H1 (cell line): ENCODE results near the gene C11orf54. TPM values are rescaled to one million over a fixed set of nuclear protein-coding genes. Genes with fewer than 3 reads are reported as not detected.

Experiments
- CTCF ChIA-PET: fragments of 300-600 bp; sonication (Branson Sonifier 250); formaldehyde crosslinking; loops from one replicate; lab custom pipeline; 2021; ENCODE audit not compliant: partially characterized antibody; lab: Charles Lee
- POLR2A ChIA-PET: fragments of 300-600 bp; sonication (Branson Sonifier 250); formaldehyde crosslinking; loops from one replicate; lab custom pipeline; 2021; ENCODE audit warnings: inconsistent platforms; ENCODE audit not compliant: partially characterized antibody; lab: Charles Lee
- DNase-seq, 2 experiments: peaks; one replicate each; pipeline versions ENCODE4 v3.0.0 to v3.0.0-alpha.2; 2010 to 2022; ENCODE audit warnings: low spot score in 2 of 2, low read depth in 1 of 2, mixed read lengths in 1 of 2
- FAIRE-seq: peaks from 2 replicates; lab custom pipeline; 2011; peaks lifted over from hg19 to GRCh38; lab: Jason Lieb, UNC
- H2AFZ ChIP-seq: 2 replicates; pipeline ENCODE4 v1.8.1; 2012; ENCODE audit warnings: low read length, inconsistent platforms
- H2AK5ac ChIP-seq: 2 replicates; pipeline ENCODE4 v1.6.1; 2013; ENCODE audit warnings: low read depth, low read length
- H2BK120ac ChIP-seq: replicated peaks from 2 replicates; pipeline ENCODE3; 2013; ENCODE audit warnings: low read depth, low read length, inconsistent platforms
- H2BK12ac ChIP-seq: 2 replicates; pipeline ENCODE4 v1.6.1; 2013; ENCODE audit warnings: low read depth, low read length
- H2BK15ac ChIP-seq: 2 replicates; pipeline ENCODE4 v1.6.1; 2013; ENCODE audit warnings: low read length
- H2BK20ac ChIP-seq: 2 replicates; pipeline ENCODE4 v1.6.1; 2013; ENCODE audit warnings: low read length
- H2BK5ac ChIP-seq: 2 replicates; pipeline ENCODE4 v1.6.1; 2013; ENCODE audit warnings: low read depth, low read length
- H3K14ac ChIP-seq: 2 replicates; pipeline ENCODE4 v1.6.1; 2013; ENCODE audit warnings: inconsistent platforms; ENCODE audit not compliant: insufficient read length
- H3K18ac ChIP-seq: 2 replicates; pipeline ENCODE4 v1.6.1; 2013; ENCODE audit warnings: low read length; ENCODE audit errors: extremely low read depth
- H3K23ac ChIP-seq: 2 replicates; pipeline ENCODE4 v1.6.1; 2013; ENCODE audit warnings: inconsistent platforms; ENCODE audit not compliant: insufficient read length
- H3K23me2 ChIP-seq: 2 replicates; pipeline ENCODE4 v1.6.1; 2013; ENCODE audit warnings: low read depth, low read length
- H3K27ac ChIP-seq: 2 replicates; pipeline ENCODE4 v1.6.1; 2011; ENCODE audit warnings: low read depth, low read length, inconsistent platforms
- H3K27me3 ChIP-seq, 4 experiments: replicated peaks in 1 of 4; 1 replicate in 1 of 4; 2 replicates in 3 of 4; pipeline versions ENCODE4 v1.6.1 to v1.8.1; 2011 to 2013; ENCODE audit warnings: low read length in 3 of 4, mild to moderate bottlenecking in 3 of 4, inconsistent platforms in 2 of 4, mixed read lengths in 2 of 4, moderate library complexity in 1 of 4; ENCODE audit not compliant: control insufficient read depth in 3 of 4, insufficient read depth in 3 of 4; ENCODE audit errors: extremely low read depth in 1 of 4
- H3K36me3 ChIP-seq, 4 experiments: 2 replicates each; pipeline versions ENCODE4 v1.6.1 to v1.8.1; 2011 to 2013; ENCODE audit warnings: mild to moderate bottlenecking in 4 of 4, low read length in 3 of 4, moderate library complexity in 2 of 4, control low read depth in 1 of 4, inconsistent platforms in 1 of 4; ENCODE audit not compliant: insufficient read depth in 4 of 4, control insufficient read depth in 2 of 4
- H3K4ac ChIP-seq: replicated peaks from 2 replicates; pipeline ENCODE3; 2013; ENCODE audit warnings: low read length, low read depth, mixed read lengths, inconsistent platforms; ENCODE audit not compliant: insufficient read length
- H3K4me1 ChIP-seq, 4 experiments: replicated peaks in 1 of 4; 1 replicate in 1 of 4; 2 replicates in 3 of 4; pipeline versions ENCODE4 v1.6.1 to v1.8.1; 2011 to 2013; ENCODE audit warnings: low read length in 3 of 4, inconsistent platforms in 2 of 4, mixed read lengths in 1 of 4; ENCODE audit not compliant: insufficient read depth in 4 of 4, control insufficient read depth in 3 of 4
- H3K4me2 ChIP-seq, 2 experiments: 2 replicates each; pipeline versions ENCODE4 v1.6.1 to v1.8.1; 2011 to 2013; ENCODE audit warnings: low read depth in 2 of 2, low read length in 2 of 2, control low read depth in 1 of 2, inconsistent platforms in 1 of 2, mild to moderate bottlenecking in 1 of 2; ENCODE audit not compliant: insufficient read depth in 1 of 2
- H3K4me3 ChIP-seq, 4 experiments: fragments of 200-600, 300-600 bp in 1 of 4; sonication (generic), shearing (Covaris generic), sonication (Bioruptor Twin) in 1 of 4; 2 replicates each; pipeline versions ENCODE4 v1.5.1 to v1.8.1; 2011 to 2016; ENCODE audit warnings: low read length in 4 of 4, low read depth in 3 of 4, control low read depth in 2 of 4, inconsistent platforms in 2 of 4, mild to moderate bottlenecking in 2 of 4, mixed read lengths in 1 of 4, moderate library complexity in 1 of 4; ENCODE audit not compliant: insufficient read depth in 2 of 4; ENCODE audit errors: extremely low read depth in 1 of 4
- H3K56ac ChIP-seq: replicated peaks from 2 replicates; pipeline ENCODE3; 2013; ENCODE audit warnings: low read depth, mild to moderate bottlenecking, mixed read lengths, low read length, inconsistent platforms; ENCODE audit not compliant: insufficient read length
- H3K79me1 ChIP-seq: 2 replicates; pipeline ENCODE4 v1.6.1; 2013; ENCODE audit warnings: low read depth, low read length, control low read depth
- H3K79me2 ChIP-seq, 2 experiments: 2 replicates each; pipeline versions ENCODE4 v1.6.1 to v1.8.1; 2012 to 2013; ENCODE audit warnings: low read length in 2 of 2, mild to moderate bottlenecking in 2 of 2, inconsistent platforms in 1 of 2; ENCODE audit not compliant: insufficient read depth in 2 of 2, control insufficient read depth in 1 of 2
- H3K9ac ChIP-seq, 4 experiments: replicated peaks in 1 of 4; 1 replicate in 1 of 4; 2 replicates in 3 of 4; pipeline versions ENCODE4 v1.6.1 to v1.8.1; 2011 to 2013; ENCODE audit warnings: low read depth in 3 of 4, low read length in 3 of 4, control low read depth in 2 of 4, mild to moderate bottlenecking in 2 of 4, moderate library complexity in 2 of 4, inconsistent platforms in 1 of 4; ENCODE audit errors: extremely low read depth in 1 of 4
- H3K9me3 ChIP-seq, 2 experiments: 2 replicates each; pipeline versions ENCODE4 v1.6.1 to v1.8.1; 2012 to 2013; ENCODE audit warnings: mild to moderate bottlenecking in 2 of 2, moderate library complexity in 2 of 2, control low read depth in 1 of 2, inconsistent platforms in 1 of 2, low read depth in 1 of 2, low read length in 1 of 2, mixed read lengths in 1 of 2; ENCODE audit not compliant: insufficient read depth in 2 of 2
- H4K20me1 ChIP-seq, 2 experiments: replicated peaks in 1 of 2; 2 replicates each; pipeline versions ENCODE3 to v1.8.1; 2011 to 2013; ENCODE audit warnings: inconsistent platforms in 2 of 2, low read length in 2 of 2, mild to moderate bottlenecking in 1 of 2; ENCODE audit not compliant: insufficient read depth in 2 of 2, control insufficient read depth in 1 of 2
- H4K5ac ChIP-seq: 2 replicates; pipeline ENCODE4 v1.6.1; 2013; ENCODE audit warnings: low read length, low read depth, mixed read lengths, inconsistent platforms; ENCODE audit not compliant: insufficient read length
- H4K8ac ChIP-seq: 2 replicates; pipeline ENCODE4 v1.8.0; 2013; ENCODE audit warnings: mild to moderate bottlenecking, moderate library complexity, low read length, inconsistent platforms; ENCODE audit not compliant: insufficient read depth; ENCODE audit errors: extremely low read depth
- H4K91ac ChIP-seq: replicated peaks from 2 replicates; pipeline ENCODE3; 2013; ENCODE audit warnings: low read length, mixed read lengths, inconsistent platforms; ENCODE audit not compliant: insufficient read length
- ASH2L ChIP-seq: fragments of 200-600, 300-600 bp; sonication (generic); IDR thresholded peaks from one replicate; pipeline ENCODE4 v1.7.1; 2017; ENCODE audit warnings: low read length
- ATF2 ChIP-seq: IDR thresholded peaks from 2 replicates; pipeline ENCODE4 v1.6.1; 2012; ENCODE audit warnings: low read length, inconsistent platforms
- BACH1 ChIP-seq: IDR thresholded peaks from 2 replicates; pipeline ENCODE4 v1.6.1; 2012; ENCODE audit warnings: low read length, improper control_type of control experiment
- GTF2F1 ChIP-seq: IDR thresholded peaks from 2 replicates; pipeline ENCODE4 v1.6.1; 2012; ENCODE audit warnings: low read depth, low read length, improper control_type of control experiment, borderline replicate concordance
- KDM1A ChIP-seq: fragments of 200-600, 300-600 bp; sonication (generic); IDR thresholded peaks from 2 replicates; pipeline ENCODE4 v1.7.1; 2016; ENCODE audit warnings: mild to moderate bottlenecking, low read length, borderline replicate concordance
- POLR2AphosphoS5 ChIP-seq: IDR thresholded peaks from 2 replicates; pipeline ENCODE4 v1.6.1; 2011; ENCODE audit warnings: low read depth, low read length
- POU5F1 ChIP-seq: IDR thresholded peaks from 2 replicates; pipeline ENCODE4 v1.6.1; 2011; ENCODE audit warnings: low read depth, mild to moderate bottlenecking, low read length, moderate library complexity
- SIRT6 ChIP-seq: IDR thresholded peaks from one replicate; pipeline ENCODE4 v1.7.1; 2012; ENCODE audit warnings: low read length, inconsistent platforms
- WGBS, 2 experiments: shearing (Covaris generic) in 1 of 2; methylation state at CpG; one replicate each; pipeline versions ENCODE4 v1.1.6 to v1.1.7; 2013 to 2015; ENCODE audit warnings: low lambda C conversion rate in 2 of 2, mixed read lengths in 2 of 2, inconsistent platforms in 1 of 2, low coverage in 1 of 2, missing lambda C conversion rate in 1 of 2; ENCODE audit not compliant: insufficient replicate concordance in 2 of 2, insufficient coverage in 1 of 2, insufficient read length in 1 of 2; ENCODE audit errors: extremely low coverage in 1 of 2, missing lambda C conversion rate in 1 of 2; 5-methylcytosine and 5-hydroxymethylcytosine counted together
- polyA plus RNA-seq, 7 experiments: library from polyadenylated mRNA; depleted of rRNA in 3 of 7; stranded (reverse) in 5 of 7; unstranded in 2 of 7; fragments of >200 nt in 5 of 7; fragments of 200-250 nt in 2 of 7; gene quantifications; 1 replicate in 5 of 7; 2 replicates in 1 of 7; 4 replicates in 1 of 7; pipeline versions ENCODE4 v1.2.1 to v1.2.3, GENCODE V29; 2011 to 2013; ENCODE audit warnings: missing spikeins in 2 of 7, mixed read lengths in 2 of 7
- total RNA-seq: library from RNA; stranded (reverse); fragmentation: NEBNext Ultra II Directional; extraction: Animal tissue kit (Norgen Biotek cat#: 25700); gene quantifications from 2 replicates; pipeline ENCODE4 v1.2.1, GENCODE V29; 2021
- TF ChIP-seq, protein P1 (sequence below): IDR thresholded peaks from 2 replicates; pipeline ENCODE4 v1.6.1; 2012; ENCODE audit warnings: inconsistent platforms
- TF ChIP-seq, protein P2 (sequence below), 3 experiments: IDR thresholded peaks; 1 replicate in 2 of 3; 2 replicates in 1 of 3; pipeline versions ENCODE4 v1.5.1 to v1.6.1; 2011; ENCODE audit warnings: low read length in 3 of 3, mild to moderate bottlenecking in 3 of 3, inconsistent platforms in 2 of 3, low read depth in 1 of 3, moderate library complexity in 1 of 3; ENCODE audit not compliant: insufficient read depth in 1 of 3; ENCODE audit errors: control extremely low read depth in 1 of 3

The C11orf54 gene
- total and polyA plus RNA-seq, 2 of the 8 experiments (the other 6 are each of a cell fraction or from before 2014, with no cell fraction given): 14.7 to 24.5 TPM

DNA sequence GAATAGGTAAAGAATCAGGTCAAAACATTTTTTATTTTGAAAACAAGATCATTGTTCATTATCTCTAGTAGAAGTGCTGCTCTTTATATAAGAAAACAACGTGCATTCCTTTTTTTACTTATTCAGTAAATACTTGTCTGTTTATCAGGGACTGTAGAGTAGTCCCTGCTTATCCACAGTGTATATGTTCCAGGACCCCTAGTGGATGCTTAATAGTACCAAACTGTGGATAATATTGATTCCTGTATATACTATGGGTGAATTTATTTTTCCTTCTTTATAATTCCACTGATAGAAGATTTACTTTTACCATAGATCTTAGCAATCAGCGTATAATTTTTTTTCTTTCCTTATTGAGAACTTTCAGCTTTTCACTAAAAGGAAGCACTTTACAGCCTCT lies 47.4 kb upstream of the C11orf54 start:
- Histone ChIP-seq H3K4me1 (no peaks in the 10 kb centered on the region), H3K36me3 (peaks cover 7 to 72% (median 42%) of the 10 kb centered on the region in 4 experiments), H3K23me2 (no peaks in the 10 kb centered on the region), H3K27ac (no peak overlapping the region), H2BK12ac (no peak overlapping the region), H2AFZ (no peak overlapping the region), H4K5ac (no peak overlapping the region), H3K79me1 (no peaks in the 10 kb centered on the region), H3K4me2 (no peak overlapping the region), H2BK5ac (no peak overlapping the region), H3K18ac (no peak overlapping the region), H2BK15ac (no peak overlapping the region), H2AK5ac (no peak overlapping the region), H3K79me2 (no peaks in the 10 kb centered on the region), H3K56ac (no peak overlapping the region), H2BK20ac (no peak overlapping the region), H3K4me3 (no peak overlapping the region), H2BK120ac (no peak overlapping the region), H3K4ac (no peak overlapping the region), H3K9me3 (no peaks in the 10 kb centered on the region), H3K27me3 (no peaks in the 10 kb centered on the region), H4K20me1 (peaks cover 0 to 3% of the 10 kb centered on the region in 2 experiments), H3K9ac (peak overlapping the region in 1 of 4 experiments; percentile 43; a peak in 1 of 7 replicates), H4K8ac (no peak overlapping the region), H4K91ac (no peak overlapping the region), H3K23ac (no peak overlapping the region), H3K14ac (no peak overlapping the region)
- DNase-seq: no peak
- ChIA-PET CTCF (interaction anchor here (1.1 to 1.3 kb wide), 2 partner anchors 10 to 12 kb away, joined by 3 to 4 read pairs; no protein-coding TSS in a partner anchor), POLR2A (no interaction called here)
- no peak for FAIRE-seq
- 94% methylated on average over 2 of the region's 2 CpGs; no CpG with 5 or more reads in 1 of the 2 experiments for WGBS, 2 experiments
- TF ChIP-seq POLR2AphosphoS5 (no peak), POU5F1 (no peak), ATF2 (no peak), ASH2L (no peak), SIRT6 (no peak), GTF2F1 (no peak), BACH1 (no peak), KDM1A (no peak)
- TF ChIP-seq, protein P1, sequence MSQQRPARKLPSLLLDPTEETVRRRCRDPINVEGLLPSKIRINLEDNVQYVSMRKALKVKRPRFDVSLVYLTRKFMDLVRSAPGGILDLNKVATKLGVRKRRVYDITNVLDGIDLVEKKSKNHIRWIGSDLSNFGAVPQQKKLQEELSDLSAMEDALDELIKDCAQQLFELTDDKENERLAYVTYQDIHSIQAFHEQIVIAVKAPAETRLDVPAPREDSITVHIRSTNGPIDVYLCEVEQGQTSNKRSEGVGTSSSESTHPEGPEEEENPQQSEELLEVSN: no peak
- TF ChIP-seq, protein P2, sequence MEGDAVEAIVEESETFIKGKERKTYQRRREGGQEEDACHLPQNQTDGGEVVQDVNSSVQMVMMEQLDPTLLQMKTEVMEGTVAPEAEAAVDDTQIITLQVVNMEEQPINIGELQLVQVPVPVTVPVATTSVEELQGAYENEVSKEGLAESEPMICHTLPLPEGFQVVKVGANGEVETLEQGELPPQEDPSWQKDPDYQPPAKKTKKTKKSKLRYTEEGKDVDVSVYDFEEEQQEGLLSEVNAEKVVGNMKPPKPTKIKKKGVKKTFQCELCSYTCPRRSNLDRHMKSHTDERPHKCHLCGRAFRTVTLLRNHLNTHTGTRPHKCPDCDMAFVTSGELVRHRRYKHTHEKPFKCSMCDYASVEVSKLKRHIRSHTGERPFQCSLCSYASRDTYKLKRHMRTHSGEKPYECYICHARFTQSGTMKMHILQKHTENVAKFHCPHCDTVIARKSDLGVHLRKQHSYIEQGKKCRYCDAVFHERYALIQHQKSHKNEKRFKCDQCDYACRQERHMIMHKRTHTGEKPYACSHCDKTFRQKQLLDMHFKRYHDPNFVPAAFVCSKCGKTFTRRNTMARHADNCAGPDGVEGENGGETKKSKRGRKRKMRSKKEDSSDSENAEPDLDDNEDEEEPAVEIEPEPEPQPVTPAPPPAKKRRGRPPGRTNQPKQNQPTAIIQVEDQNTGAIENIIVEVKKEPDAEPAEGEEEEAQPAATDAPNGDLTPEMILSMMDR (IDR thresholded peaks at IDR 0.05; ENCODE audit: control extremely low read depth in 1 of 3, insufficient read depth in 1 of 3, low read depth in 1 of 3, low read length in 3 of 3): no peak
